Breast epithelium (tissue), 4 donors: ENCODE data around the gene LUZP1. TPM values are rescaled to one million over a fixed set of nuclear protein-coding genes. Genes with fewer than 3 reads are reported as not detected.

Source experiments
- DNase-seq, 2 donors: peaks; one replicate each; pipeline ENCODE4 v3.0.0-alpha.2; 2019; ENCODE audit warnings: low spot score in 2 of 2
- H3K27ac ChIP-seq, 2 donors: fragments of 200-600 bp; sonication (generic) in 1 of 2; one replicate each; pipeline ENCODE4 v1.5.1; 2016 to 2019; ENCODE audit warnings: mild to moderate bottlenecking in 1 of 2
- H3K27me3 ChIP-seq, 2 donors: fragments of 200-600 bp; sonication (generic) in 1 of 2; one replicate each; pipeline versions ENCODE4 v1.5.1 to v1.6.0; 2017 to 2019; ENCODE audit warnings: control low read depth in 1 of 2, mild to moderate bottlenecking in 1 of 2
- H3K36me3 ChIP-seq: fragments of 200-600 bp; one replicate; pipeline ENCODE4 v1.5.1; 2019
- H3K4me1 ChIP-seq, 2 donors: fragments of 200-600 bp; sonication (generic); one replicate each; pipeline ENCODE4 v1.5.1; 2016 to 2019; ENCODE audit warnings: control low read depth in 1 of 2
- H3K4me3 ChIP-seq, 3 donors: fragments of 200-600 bp; sonication (generic); 1 replicate in 2 of 3; 2 replicates in 1 of 3; pipeline ENCODE4 v1.5.1; 2016 to 2019; ENCODE audit warnings: mild to moderate bottlenecking in 3 of 3, moderate library complexity in 2 of 3
- H3K9me3 ChIP-seq, 2 donors: fragments of 200-600 bp; sonication (generic) in 1 of 2; one replicate each; pipeline ENCODE4 v1.5.1; 2016 to 2019; ENCODE audit warnings: control low read depth in 1 of 2
- CTCF ChIP-seq, 3 donors: fragments of 450-650 bp; IDR thresholded peaks; one replicate each; pipeline ENCODE4 v1.5.1; 2016 to 2017; ENCODE audit warnings: antibody characterized with exemption in 3 of 3, mild to moderate bottlenecking in 3 of 3, moderate library complexity in 3 of 3
- POLR2A ChIP-seq: fragments of 450-650 bp; IDR thresholded peaks from one replicate; pipeline ENCODE4 v1.6.1; 2016; ENCODE audit warnings: antibody characterized with exemption, mild to moderate bottlenecking, moderate library complexity
- POLR2AphosphoS5 ChIP-seq, 3 donors: sonication (generic); formaldehyde crosslinking; IDR thresholded peaks; one replicate each; pipeline ENCODE4 v1.6.1; 2017; ENCODE audit warnings: antibody characterized with exemption in 3 of 3
- intact Hi-C: fragments of 100-400 bp; cut with DNase I; formaldehyde crosslinking; loops from one replicate; pipeline ENCODE4 v1.15.1; 2023; ENCODE audit warnings: low total_unique reads
- total RNA-seq, 3 donors: library from RNA; depleted of rRNA; stranded (reverse); fragments of >200 nt; gene quantifications; one replicate each; pipeline ENCODE4 v1.1.0, GENCODE V29; 2016

Gene LUZP1
- total RNA-seq, 3 donors from 2014 or later: 21.0 to 26.6 (median 24.6) TPM

GRCh38 chr1:23040509-23040908 is 128.1 kb downstream of the LUZP1 start:
- Histone ChIP-seq H3K27me3 (no peaks in the 10 kb centered on the region), H3K36me3 (no peaks in the 10 kb centered on the region), H3K27ac (no peak overlapping the region), H3K9me3 (no peaks in the 10 kb centered on the region), H3K4me3 (no peak overlapping the region), H3K4me1 (no peaks in the 10 kb centered on the region)
- intact Hi-C loops: no loop called here
- no peak for DNase-seq
- TF ChIP-seq POLR2AphosphoS5 (IDR thresholded peaks at IDR 0.05): no peak
- TF ChIP-seq POLR2A: no peak
- TF ChIP-seq CTCF (IDR thresholded peaks at IDR 0.05): no peak

- intact Hi-C loops: no loop called here
- no peaks in the 10 kb centered on the region for H3K36me3 ChIP-seq
- no peaks in the 10 kb centered on the region for H3K27me3 ChIP-seq
- TF ChIP-seq POLR2AphosphoS5 (IDR thresholded peaks at IDR 0.05) (no peak), POLR2A (no peak), CTCF (IDR thresholded peaks at IDR 0.05) (no peak)
- H3K4me1 ChIP-seq: no peaks in the 10 kb centered on the region
- H3K9me3 ChIP-seq: no peaks in the 10 kb centered on the region
- no peak overlapping the region for H3K4me3 ChIP-seq
- no peak for DNase-seq
- H3K27ac ChIP-seq: no peak overlapping the region
These were observed 129.3 kb downstream of the LUZP1 start for GRCh38 chr1:23039308-23039826.

- intact Hi-C loops: no loop called here
- H3K9me3 ChIP-seq: no peaks in the 10 kb centered on the region
- no peaks in the 10 kb centered on the region for H3K36me3 ChIP-seq
- no peak overlapping the region for H3K4me3 ChIP-seq
- no peak overlapping the region for H3K27ac ChIP-seq
- no peaks in the 10 kb centered on the region for H3K27me3 ChIP-seq
- no peaks in the 10 kb centered on the region for H3K4me1 ChIP-seq
- TF ChIP-seq POLR2A (no peak), CTCF (IDR thresholded peaks at IDR 0.05) (no peak), POLR2AphosphoS5 (IDR thresholded peaks at IDR 0.05) (no peak)
- no peak for DNase-seq
These were observed 131.4 kb downstream of the LUZP1 start for GRCh38 chr1:23037081-23037740.

GRCh38 chr1:23035823-23036452 is 132.7 kb downstream of the LUZP1 start:
- no peak for DNase-seq
- Histone ChIP-seq H3K27ac (no peak overlapping the region), H3K36me3 (no peaks in the 10 kb centered on the region), H3K4me1 (no peaks in the 10 kb centered on the region), H3K9me3 (no peaks in the 10 kb centered on the region), H3K4me3 (no peak overlapping the region), H3K27me3 (no peaks in the 10 kb centered on the region)
- TF ChIP-seq POLR2A (no peak), POLR2AphosphoS5 (IDR thresholded peaks at IDR 0.05) (no peak), CTCF (IDR thresholded peaks at IDR 0.05) (no peak)
- intact Hi-C loops: no loop called here

Other genes starting within 250 kb of the LUZP1 start
- gene LACTBL1, start 196.0 kb downstream of the LUZP1 start, total RNA-seq: not detected
- not detected for gene TEX46, start 153.0 kb downstream of the LUZP1 start, total RNA-seq
- 10 to 100 TPM; 41.6 to 73.2 (median 68.5) TPM for gene KDM1A, start 149.4 kb downstream of the LUZP1 start, total RNA-seq
- gene HTR1D, start 48.6 kb upstream of the LUZP1 start, total RNA-seq: not detected
- 100 to 1,000 TPM in 2 of 3 donors, 10 to 100 TPM in 1; 56.6 to 114 (median 109) TPM for gene HNRNPR, start 175.4 kb upstream of the LUZP1 start, total RNA-seq
- gene ZNF436, start 201.0 kb upstream of the LUZP1 start, total RNA-seq: 10 to 100 TPM; 19.5 to 36.6 (median 23.9) TPM